ENCODE measurements around the gene CDR2L.

- TF ChIP-seq TAF1 (conservative IDR thresholded peaks at IDR 0.05) (no peak), CTCF (IDR thresholded peaks at IDR 0.05; ENCODE audit: low read depth, low read length, missing input control) (no peak), ZBTB33 (IDR thresholded peaks at IDR 0.05) (no peak)
Observed at GRCh38 chr17:75039238-75039637, 51.8 kb downstream of the CDR2L start.
